GM21723 (cell line): ENCODE measurements around the gene MYH15.

Experiments
- ATAC-seq: cut with Tn5 transposase; IDR thresholded peaks from one replicate; pipeline ENCODE4 v1.9.1; 2021; ENCODE audit warnings: mild to moderate bottlenecking, moderate library complexity; ENCODE audit not compliant: unreplicated experiment

Gene MYH15

DNA sequence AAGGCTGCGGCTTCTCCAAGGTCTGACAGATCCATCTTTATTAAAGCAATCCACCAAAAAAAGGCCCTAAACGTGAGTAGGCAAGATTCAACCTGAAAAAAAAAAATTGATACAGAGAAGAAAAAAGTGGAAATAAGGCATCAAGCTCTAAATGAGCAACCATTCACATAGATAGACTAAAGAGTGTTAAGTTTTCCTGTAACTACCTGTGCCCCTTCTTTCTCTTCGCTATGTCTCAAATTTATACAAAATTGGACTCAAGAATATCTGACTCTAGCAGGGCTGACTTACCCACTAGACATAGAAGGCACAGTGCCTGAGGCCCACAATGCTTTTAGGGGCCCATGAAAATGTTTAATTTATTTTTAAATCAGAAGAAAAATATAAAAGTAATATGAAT is at the start of gene MYH15:
Gene MYH15, minus strand, starts transcription at position 101 of the 400 bp plus-strand sequence. Its CDS starts 66 bp downstream, at position 35.
- no peak for ATAC-seq

DNA sequence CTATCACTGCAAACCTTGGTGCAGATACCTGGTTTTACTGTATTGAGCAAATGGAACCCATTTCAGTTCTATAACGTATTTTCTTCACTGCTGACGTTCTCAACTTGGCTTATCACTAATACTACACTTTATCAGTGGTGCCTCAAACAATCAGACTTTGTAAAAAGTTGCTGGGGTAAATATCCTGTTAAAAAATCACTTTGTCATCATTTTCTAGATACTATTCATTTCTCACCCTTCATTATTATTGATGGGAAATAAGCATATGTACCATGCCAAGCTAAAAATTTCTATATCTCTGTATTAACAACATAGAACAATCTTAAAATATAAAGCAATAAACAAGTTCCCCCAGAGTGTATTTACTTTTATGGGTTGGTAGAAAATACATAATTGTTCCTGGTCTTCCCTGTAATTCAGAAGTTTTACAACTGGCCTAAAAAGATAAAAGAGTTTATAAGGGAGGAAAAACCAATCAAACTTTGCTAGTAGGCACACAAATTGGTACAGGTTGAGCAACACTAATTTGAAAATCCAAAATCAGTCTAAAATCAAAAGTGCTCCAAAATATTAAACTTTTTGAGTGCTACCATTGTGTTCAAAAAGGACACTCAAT is 45.7 kb upstream of the MYH15 start:
- no peak for ATAC-seq

DNA sequence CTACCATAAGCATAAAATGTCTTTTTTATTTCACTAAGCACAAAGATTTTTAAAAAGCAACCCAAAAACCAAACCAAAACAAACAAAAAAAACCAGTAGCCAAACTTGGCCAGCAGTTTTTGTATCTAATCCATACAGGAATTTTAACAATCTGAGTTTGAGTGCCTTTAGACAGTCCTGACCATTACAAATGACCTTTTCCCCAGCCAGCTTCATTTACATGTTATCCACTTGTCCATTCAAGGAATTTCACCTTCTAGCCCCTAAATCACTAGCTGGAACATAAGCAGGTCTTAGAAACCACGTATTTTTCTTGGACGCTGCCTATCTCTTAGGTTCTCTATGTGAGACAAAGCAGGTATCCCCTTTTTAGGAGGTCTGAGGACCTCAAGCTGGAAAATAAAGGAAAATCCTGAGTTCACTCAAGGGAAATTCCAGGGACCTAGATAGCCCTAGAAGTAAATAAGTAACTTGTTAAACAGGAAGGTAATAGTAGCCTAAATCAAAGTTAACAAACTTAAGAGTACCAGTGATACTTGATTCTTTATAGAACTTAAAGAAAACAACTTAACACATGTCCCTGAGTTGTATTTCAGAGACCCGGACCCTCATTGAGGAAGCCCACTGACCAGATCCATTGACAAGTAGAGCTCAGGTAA is 44.6 kb upstream of the MYH15 start:
- no peak for ATAC-seq

DNA sequence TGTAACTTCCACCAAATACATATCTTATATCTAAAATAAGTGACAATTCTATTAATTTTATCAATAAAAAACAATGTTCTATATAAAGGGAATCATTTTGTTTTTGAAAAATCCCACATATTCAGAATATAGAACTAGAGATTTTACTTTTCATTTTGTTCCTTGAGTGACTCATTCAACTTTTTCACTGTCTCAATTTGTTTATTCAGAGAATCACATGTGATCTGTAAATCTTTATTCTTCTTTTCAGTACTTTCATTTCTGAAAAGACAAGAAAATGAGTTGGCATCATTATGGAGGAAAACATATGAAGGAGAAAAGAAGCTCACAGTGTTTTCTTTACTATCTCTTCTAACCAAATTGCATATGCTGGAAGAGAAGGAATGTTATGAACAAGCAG is 43.8 kb upstream of the MYH15 start:
- no peak for ATAC-seq

DNA sequence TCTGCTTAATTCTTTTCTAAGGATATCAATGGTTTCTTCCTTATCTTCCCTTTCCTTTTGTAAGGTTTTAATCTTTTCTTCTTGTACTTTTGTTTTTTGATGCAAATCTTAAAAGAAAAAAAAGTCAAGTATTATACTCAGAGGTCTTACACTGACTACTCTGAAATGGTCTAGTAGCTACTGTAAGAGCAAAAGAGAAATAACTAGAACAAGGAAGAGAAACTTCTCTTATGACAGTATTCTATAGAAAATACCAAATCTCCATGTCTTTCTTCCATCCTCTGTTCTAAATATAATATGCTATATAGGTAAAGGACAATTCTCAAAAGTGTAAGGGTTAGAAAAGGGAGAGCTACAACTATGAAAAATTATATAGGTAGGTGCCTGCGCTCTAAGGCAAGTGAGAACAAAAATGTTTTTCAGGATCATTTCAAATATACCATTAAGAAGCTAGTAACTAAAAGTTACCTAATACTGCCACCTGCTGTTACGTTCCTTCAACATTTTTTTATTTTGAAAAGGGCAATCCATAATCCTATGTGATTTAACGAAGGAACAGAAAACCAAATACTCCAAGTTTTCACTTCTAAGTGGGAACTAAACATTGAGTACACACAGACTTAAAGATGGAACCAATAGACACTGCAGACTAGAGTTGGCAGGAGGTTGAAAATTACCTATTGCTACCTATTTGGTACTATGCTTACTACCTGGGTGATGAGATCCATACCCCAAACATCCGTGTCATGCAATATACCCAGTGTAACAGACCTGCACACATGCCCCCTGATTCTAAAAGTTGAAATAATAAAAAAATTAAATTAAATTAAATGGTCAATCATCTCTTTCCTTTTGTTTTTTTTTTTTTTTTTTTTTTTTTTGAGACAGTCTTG is 42.1 kb upstream of the MYH15 start:
- peak; percentile 48 for ATAC-seq

DNA sequence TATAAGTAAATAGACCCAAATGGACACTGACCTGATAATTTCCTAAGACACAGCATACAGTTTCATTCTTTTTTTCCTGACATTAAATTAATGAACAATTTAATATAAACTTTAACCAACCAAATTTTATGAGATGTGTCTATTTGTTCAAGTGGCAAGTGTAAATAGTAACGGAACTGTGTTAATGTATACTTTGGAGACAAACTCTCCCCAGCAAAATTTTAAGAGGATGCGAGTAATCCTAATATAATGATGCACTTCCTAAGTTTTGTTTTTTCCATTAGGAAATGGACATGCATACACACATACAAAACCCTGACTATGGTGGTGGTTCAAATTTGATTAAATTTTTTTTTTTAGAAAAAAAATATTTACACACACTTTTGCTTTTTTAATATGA is 38.5 kb upstream of the MYH15 start:
- ATAC-seq = no peak

DNA sequence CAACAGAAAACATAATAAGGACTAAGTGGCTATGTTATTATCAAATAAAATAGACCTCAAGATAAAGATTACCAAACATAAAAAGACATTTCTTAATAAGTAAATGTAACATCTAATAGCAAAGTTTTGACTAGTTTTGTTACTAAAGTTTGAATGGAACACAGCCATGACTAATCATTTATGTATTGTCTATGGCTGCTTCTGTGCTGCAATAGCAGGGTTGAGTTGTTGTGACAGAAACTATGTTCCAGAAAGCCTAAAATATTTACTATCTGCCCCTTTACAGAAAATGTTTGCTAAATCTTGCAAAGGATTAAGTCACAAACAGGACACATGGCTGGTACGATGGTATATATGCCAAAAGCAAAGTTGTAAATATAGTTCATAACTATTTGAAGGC is 37.9 kb upstream of the MYH15 start:
- ATAC-seq = no peak

DNA sequence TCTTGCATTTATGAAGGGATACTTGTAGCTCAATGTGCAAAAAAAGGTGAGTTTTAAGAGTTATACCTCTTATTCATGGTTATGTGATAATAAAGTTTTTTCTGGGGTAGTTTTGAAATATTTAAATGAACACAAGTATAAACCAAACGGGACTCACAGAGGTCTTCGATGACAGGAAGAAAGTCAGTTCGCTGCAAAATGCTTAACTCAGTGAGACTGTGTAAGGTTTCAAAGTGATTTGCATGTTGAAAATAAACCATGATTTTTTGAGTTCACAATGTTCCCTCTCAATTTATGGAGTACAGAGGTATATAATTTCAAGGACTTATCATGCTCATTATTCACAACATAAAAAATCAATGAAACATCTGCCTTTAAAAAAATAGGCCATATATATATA is 36.3 kb upstream of the MYH15 start:
- ATAC-seq = peak; percentile 59

DNA sequence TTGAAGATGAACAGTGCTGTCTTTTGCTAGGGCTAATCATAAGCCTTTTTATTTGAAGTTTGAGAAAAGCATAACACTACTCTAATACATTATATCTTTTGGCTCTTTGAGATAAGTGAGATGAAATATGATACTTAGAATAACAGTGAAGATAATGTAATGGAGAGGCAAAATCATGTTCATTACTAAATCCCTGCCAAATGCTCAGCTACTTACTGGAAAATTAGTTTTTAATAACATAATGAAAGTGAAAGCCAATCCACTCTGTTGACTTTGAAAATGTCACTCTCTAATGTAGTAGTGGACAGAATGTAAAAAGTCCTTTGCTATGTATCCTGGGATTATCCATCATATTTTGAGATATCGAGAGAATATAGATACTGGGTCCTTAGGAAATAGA is 35.9 kb upstream of the MYH15 start:
- ATAC-seq = peak; percentile 53

DNA sequence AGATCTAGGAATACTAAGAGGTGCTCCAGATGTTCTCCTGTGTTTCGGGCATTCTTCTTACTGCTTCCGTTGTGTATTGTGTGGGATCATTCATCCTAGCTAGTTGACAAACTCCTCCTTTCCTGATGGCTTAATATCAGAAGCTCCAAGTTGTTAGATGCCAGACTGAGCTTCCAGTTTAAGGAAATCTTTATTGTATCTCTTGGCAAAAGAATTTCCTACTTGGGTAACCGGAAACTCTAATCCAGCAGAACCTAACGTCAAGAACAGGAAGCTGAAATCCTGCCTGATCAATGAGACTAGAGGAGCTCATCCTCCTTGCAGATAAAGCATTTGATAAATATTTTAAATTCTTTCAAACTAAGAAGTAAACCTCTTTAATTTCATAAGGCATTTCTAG is 27.7 kb upstream of the MYH15 start:
- ATAC-seq = no peak

DNA sequence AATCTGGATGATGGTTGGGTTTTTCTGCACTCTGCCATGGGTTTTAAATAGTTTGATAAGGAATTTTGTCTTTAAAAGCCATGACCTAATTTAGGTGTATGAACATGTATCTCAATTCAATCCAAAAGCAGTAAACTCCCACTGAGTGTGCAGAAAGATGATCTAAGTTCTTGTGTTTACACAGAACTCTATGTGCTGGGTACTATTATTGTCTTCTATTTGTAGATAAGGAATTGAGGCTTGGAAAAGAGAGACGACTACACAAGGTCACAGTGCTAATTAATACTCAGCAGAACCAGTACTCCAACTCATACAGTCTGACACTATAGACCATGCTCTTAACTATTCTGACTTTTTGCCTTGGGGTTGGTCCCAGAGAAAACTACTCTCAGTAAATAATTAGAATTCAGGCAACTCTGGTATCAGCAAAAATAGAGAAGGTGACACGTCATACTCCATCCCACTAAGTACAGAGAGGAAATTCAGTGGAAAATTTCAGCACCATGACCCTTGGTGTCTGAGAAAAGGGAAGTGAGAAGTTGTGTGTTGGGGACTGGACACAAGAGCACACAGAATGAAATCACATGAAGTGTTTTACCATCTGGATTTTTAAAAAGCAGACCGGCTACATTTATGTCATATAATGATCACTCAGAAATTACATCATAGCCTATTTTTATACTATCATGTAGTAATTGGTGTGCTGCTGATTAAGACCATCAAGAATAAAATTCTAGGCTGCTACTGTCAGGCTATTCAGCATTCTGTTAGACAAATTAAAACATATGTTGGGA is 18.3 kb upstream of the MYH15 start:
- peak; percentile 96 for ATAC-seq

DNA sequence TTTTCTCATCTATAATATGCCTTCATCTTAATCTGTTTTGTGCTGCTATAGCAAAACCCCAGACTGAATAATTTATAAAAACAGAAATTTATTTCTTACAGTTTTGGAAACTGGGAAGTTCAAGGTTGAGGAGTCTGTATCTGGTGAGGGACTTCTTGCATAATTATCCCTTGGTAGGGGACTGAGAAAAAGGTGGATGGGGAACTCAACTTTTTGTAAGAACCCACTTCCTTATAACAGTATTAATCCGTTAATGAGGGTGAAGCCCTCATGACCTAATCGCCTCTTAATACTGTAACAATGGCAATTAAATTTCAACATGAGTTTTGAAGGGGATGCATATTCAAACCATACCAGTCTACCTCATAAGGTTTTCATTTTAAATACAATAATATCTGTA is 17.4 kb upstream of the MYH15 start:
- no peak for ATAC-seq

DNA sequence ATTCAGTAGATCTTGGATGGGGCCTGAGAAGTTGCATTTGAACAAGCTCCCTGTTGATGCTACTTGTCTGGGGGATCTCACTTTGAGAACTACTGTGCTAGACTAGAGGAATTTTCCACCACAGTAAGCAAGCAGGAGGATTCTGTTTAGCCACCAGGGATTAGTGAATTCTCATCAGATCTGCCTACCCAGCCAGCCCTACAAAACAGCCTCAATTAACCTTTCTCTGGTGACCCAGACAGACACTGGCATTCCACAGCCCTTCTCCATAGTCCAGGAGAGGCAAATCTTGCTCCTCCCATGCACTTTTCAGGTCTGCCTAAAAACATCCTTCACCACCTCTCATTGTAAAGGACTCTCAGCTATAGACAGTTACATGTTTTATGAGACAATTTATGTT is 16.7 kb upstream of the MYH15 start:
- ATAC-seq = no peak

DNA sequence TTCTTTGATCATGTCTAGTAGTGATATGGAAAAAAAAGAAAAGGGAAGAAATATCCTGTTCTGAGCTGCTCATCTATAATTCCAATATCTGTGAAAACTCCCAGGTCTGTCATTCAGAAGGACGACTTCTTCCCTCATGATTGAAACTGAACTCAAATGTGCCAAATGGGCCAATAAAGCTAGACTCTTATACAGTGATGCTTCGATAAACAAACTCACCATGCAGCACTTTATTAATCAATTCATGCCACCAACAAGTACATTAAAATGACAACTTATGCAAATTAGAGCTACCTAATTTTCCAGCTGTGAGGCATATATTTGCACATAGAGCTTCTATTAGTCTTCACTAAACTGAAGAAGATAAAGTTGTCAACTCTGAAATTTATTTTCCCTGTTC is 15.6 kb upstream of the MYH15 start:
- ATAC-seq = no peak

DNA sequence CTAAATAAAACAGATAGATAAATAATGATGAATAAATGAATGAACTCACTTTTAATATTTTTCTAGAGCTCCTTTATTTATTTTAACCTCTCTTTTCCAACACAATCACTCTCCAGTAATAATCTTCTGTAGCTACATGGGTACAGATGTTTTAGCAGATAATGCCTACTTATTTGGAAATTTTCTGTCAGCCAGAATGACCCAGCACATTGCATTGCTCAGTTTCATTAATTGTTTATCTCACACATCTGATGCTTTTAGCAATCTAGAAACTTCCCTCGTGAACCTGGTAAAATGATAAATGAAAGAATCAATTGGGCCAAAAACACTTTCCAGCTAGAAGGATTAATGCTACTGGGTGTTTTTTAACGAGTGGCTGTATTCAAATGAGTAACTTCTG is 14.9 kb upstream of the MYH15 start:
- ATAC-seq = no peak

DNA sequence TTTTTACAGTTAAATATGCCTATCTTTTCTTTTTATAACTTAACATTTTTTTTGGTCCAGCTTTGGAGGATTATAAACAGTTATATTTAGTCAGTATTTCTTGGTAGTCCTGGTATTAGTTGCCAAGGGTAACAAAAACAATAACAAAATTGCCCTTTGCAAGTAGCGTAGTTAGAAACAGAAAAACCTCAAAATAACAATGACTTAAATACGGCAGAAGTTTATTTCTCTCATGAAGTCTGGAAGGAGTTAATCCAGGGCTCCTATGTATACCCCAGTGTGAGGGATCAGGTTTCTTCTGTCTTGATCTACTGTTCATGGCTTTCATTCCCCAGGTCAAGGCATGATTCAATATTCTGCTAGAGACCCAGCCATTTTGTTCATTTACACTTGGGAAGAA is 14.1 kb upstream of the MYH15 start:
- no peak for ATAC-seq

DNA sequence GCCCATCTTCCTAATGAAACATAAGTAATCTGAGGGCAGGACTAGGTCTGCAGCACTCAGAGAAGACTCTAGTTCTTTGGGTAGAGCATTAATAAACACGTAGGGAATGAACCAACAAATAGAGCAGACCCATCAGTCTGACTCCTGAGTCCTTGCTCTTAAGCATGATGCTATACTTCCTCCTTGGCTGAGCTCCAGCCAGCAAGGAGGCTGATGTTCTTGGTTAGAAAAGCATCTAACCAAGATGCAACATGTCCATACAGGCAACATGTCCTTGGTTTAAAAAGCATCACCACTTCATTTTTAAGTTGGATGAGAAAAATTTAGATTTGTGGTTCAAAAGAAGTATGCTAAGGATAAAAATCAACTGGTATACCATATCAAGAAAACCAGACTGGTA is 8.5 kb upstream of the MYH15 start:
- no peak for ATAC-seq

DNA sequence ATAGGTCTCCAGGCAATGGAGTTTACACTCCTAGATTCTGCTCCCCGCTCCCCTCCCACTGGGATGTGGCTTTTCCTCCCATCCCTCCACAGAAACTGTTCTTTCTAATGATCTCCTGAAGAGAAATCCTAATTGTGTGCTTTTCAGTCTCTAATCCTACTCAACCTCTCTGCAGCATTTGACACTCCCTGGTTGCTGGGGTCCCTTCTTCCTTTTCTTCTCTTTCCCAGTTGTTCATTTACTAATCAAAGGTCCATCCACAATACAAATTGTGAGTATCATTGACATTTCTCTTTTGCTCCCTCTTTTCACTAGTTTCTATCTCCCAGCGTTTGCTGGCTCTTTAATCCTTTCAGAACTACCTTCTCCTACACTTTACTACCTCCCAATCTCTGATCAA is 6.5 kb upstream of the MYH15 start:
- no peak for ATAC-seq

DNA sequence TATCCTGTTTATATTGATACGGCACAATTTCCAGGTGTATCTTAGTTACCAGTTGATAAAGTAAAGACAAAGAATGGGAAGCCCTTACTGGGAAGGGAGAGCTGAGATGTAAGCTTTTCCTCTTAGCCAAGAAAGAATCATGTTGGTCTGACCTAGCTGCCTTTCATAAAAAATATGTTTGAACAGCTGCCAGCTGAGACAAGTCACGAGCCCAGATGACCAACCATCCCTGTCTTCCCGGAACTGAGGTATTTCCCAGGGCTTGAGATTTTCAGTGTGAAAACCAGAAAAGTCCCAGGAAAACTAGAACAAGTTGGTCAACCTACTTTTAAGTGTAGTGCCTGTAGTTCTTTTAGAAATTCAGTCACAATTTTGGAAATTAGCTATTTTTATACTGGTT is 3.6 kb upstream of the MYH15 start:
- no peak for ATAC-seq

DNA sequence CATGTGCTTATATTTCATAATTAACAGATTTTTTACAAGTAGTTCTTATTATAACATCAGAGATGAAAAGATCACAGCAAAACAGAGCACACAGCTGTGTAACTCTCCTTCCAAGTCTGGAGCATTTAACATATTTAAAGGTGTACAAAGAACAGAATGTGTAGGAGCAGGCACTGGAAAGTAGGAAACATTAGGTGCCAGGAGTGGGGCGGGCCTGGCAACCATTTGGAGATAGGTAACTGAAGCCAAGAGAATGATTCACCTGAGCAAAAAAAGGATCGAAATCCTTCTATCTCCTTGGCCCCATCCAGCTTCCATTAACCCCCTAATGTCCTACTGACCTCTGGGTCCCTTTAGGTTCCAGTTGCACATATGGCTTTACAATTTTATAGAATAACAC is 2.3 kb upstream of the MYH15 start:
- no peak for ATAC-seq

DNA sequence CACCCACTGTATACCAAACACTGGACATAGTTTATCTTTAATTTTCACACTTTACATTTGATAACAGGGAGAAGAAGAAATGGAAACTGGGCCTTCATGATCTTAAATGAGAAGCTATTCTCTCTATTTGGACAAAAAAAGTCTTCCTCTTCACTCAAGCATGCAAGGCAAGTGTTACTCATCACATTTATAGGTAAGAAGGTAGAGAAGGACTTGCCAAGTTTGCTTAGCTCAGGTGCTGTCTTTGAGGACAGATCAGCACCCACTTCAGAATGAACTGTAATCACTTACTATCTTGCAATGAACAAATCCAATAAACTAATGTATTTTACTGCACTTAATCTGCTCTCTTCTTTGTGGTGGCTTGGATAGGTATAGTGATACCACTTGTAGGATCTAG is 1.1 kb upstream of the MYH15 start:
- no peak for ATAC-seq
